Measurements from ENCODE around the gene HOXA9.

- TF ChIP-seq ATF3 (IDR thresholded peaks at IDR 0.05; ENCODE audit: insufficient read depth, low read depth, low read length), result no peak
- TF ChIP-seq KDM1A (IDR thresholded peaks at IDR 0.05; ENCODE audit: borderline replicate concordance, low read length), result no peak
- TF ChIP-seq MAX (IDR thresholded peaks at IDR 0.05), result 0 out of 2 replicates have a peak, but pooled peaks have one; percentile 18
- 0 out of 4 replicates have a peak, but pooled peaks of 1 of the 3 experiments have one; percentile 6 for TF ChIP-seq CTCF (IDR thresholded peaks at IDR 0.05; ENCODE audit: control extremely low read depth in 1 of 3, insufficient read depth in 1 of 3, low read depth in 1 of 3, low read length in 3 of 3)
- TF ChIP-seq TEAD4 (IDR thresholded peaks at IDR 0.05; ENCODE audit: low read depth, low read length), result no peak
- TF ChIP-seq HDAC2 (IDR thresholded peaks at IDR 0.05; ENCODE audit: borderline replicate concordance in 1 of 2, low read depth in 2 of 2, low read length in 2 of 2), result no peak
- TF ChIP-seq EZH2 (IDR thresholded peaks at IDR 0.05; ENCODE audit: low read depth, low read length, severe bottlenecking), result peak; percentile 85
- peak; percentile 71 for TF ChIP-seq RNF2 (IDR thresholded peaks at IDR 0.05; ENCODE audit: borderline replicate concordance, low read depth, low read length, missing control alignments, poor library complexity, severe bottlenecking)
- TF ChIP-seq TCF12 (IDR thresholded peaks at IDR 0.05; ENCODE audit: low read depth, low read length), result peak; percentile 82
- no peak for TF ChIP-seq EP300 (IDR thresholded peaks at IDR 0.05; ENCODE audit: borderline replicate concordance in 1 of 2, low read depth in 2 of 2, low read length in 2 of 2)
- no peak for TF ChIP-seq POLR2AphosphoS5 (IDR thresholded peaks at IDR 0.05; ENCODE audit: low read depth, low read length)
These were observed 17.7 kb upstream of the HOXA9 start for GRCh38 chr7:27182861-27183681.

Data from H1 (cell line).